ENCODE measurements around the gene MYO6.

DNA sequence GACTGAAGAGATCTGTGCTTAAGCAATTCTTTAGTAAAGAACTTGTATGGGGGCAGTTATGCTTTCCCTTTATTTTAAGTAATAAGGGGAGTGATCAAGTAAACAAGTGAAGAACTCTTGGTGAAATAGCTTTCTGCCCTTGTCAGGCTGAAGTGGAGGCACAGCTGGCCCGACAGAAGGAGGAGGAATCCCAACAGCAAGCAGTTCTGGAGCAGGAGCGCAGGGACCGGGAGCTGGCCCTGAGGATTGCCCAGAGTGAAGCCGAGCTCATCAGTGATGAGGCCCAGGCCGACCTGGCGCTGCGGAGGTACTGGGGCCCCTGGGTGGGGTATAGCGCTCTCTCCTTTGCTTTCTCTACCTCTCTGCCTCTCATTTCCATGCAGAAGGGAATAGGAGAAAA, 143.3 kb downstream of the MYO6 start:
- TF ChIP-seq POLR2A (IDR thresholded peaks at IDR 0.05) (no peak), POLR2AphosphoS5 (IDR thresholded peaks at IDR 0.05) (no peak)
- TF ChIP-seq, protein P1, sequence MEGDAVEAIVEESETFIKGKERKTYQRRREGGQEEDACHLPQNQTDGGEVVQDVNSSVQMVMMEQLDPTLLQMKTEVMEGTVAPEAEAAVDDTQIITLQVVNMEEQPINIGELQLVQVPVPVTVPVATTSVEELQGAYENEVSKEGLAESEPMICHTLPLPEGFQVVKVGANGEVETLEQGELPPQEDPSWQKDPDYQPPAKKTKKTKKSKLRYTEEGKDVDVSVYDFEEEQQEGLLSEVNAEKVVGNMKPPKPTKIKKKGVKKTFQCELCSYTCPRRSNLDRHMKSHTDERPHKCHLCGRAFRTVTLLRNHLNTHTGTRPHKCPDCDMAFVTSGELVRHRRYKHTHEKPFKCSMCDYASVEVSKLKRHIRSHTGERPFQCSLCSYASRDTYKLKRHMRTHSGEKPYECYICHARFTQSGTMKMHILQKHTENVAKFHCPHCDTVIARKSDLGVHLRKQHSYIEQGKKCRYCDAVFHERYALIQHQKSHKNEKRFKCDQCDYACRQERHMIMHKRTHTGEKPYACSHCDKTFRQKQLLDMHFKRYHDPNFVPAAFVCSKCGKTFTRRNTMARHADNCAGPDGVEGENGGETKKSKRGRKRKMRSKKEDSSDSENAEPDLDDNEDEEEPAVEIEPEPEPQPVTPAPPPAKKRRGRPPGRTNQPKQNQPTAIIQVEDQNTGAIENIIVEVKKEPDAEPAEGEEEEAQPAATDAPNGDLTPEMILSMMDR (IDR thresholded peaks at IDR 0.05) = no peak

Data from stomach (tissue), 4 donors.